ENCODE results near the gene TRIM46.
"Not testable (repeated sequence)": the region's sequence is repeated elsewhere in the genome, so short reads cannot be mapped to it uniquely, and the experiment has no call there.

Gene TRIM46

GRCh38 chr1:155185783-155186066 is 12.1 kb downstream of the TRIM46 start:
- FAIRE-seq (no peak), DNase-seq (ENCODE audit: insufficient read length, low spot score) (no peak)
- TF ChIP-seq POLR2A (IDR thresholded peaks at IDR 0.05; ENCODE audit: low read depth, low read length): no peak

GRCh38 chr1:155186067-155186793 is 12.6 kb downstream of the TRIM46 start:
- FAIRE-seq: no peak
- TF ChIP-seq POLR2A (IDR thresholded peaks at IDR 0.05; ENCODE audit: low read depth, low read length): no peak
- DNase-seq (ENCODE audit: insufficient read length, low spot score): no peak

- DNase-seq (ENCODE audit: insufficient read length, low spot score) (no peak), FAIRE-seq (no peak)
- TF ChIP-seq POLR2A (IDR thresholded peaks at IDR 0.05; ENCODE audit: low read depth, low read length): no peak
Measured at GRCh38 chr1:155186794-155187455, 13.3 kb downstream of the TRIM46 start.

GRCh38 chr1:155187456-155187891 is 13.8 kb downstream of the TRIM46 start:
- TF ChIP-seq POLR2A (IDR thresholded peaks at IDR 0.05; ENCODE audit: low read depth, low read length): no peak
- FAIRE-seq: no peak
- DNase-seq (ENCODE audit: insufficient read length, low spot score): no peak

GRCh38 chr1:155188268-155188667 is 14.6 kb downstream of the TRIM46 start:
- FAIRE-seq (no peak), DNase-seq (ENCODE audit: insufficient read length, low spot score) (no peak)
- no peak for TF ChIP-seq POLR2A (IDR thresholded peaks at IDR 0.05; ENCODE audit: low read depth, low read length)

GRCh38 chr1:155189926-155190325 is 16.3 kb downstream of the TRIM46 start:
- not testable (repeated sequence) for DNase-seq (ENCODE audit: insufficient read length, low spot score); FAIRE-seq

- DNase-seq (ENCODE audit: insufficient read length, low spot score) (no peak), FAIRE-seq (no peak)
- no peak for TF ChIP-seq POLR2A (IDR thresholded peaks at IDR 0.05; ENCODE audit: low read depth, low read length)
Measured at GRCh38 chr1:155191904-155192303, 18.3 kb downstream of the TRIM46 start.

GRCh38 chr1:155192346-155193274 is 19.0 kb downstream of the TRIM46 start:
- FAIRE-seq: no peak
- no peak for TF ChIP-seq POLR2A (IDR thresholded peaks at IDR 0.05; ENCODE audit: low read depth, low read length)
- DNase-seq (ENCODE audit: insufficient read length, low spot score): no peak

GRCh38 chr1:155193275-155193990 is 19.8 kb downstream of the TRIM46 start:
- peak; percentile 46 for TF ChIP-seq POLR2A (IDR thresholded peaks at IDR 0.05; ENCODE audit: low read depth, low read length)
- DNase-seq (ENCODE audit: insufficient read length, low spot score): peak; percentile 94
- no peak for FAIRE-seq

GRCh38 chr1:155193991-155194240 is 20.3 kb downstream of the TRIM46 start:
- not testable (repeated sequence) for FAIRE-seq; DNase-seq (ENCODE audit: insufficient read length, low spot score)

- DNase-seq (ENCODE audit: insufficient read length, low spot score): no peak
- FAIRE-seq: no peak
- TF ChIP-seq POLR2A (IDR thresholded peaks at IDR 0.05; ENCODE audit: low read depth, low read length): no peak
Measured at GRCh38 chr1:155195201-155196102, 21.8 kb downstream of the TRIM46 start.

GRCh38 chr1:155196103-155196892 is 22.6 kb downstream of the TRIM46 start:
- DNase-seq (ENCODE audit: insufficient read length, low spot score) (no peak), FAIRE-seq (no peak)
- no peak for TF ChIP-seq POLR2A (IDR thresholded peaks at IDR 0.05; ENCODE audit: low read depth, low read length)
